UCSD-AML1 (cell line): ENCODE measurements around the gene COQ4.

Source experiments
- DNase-seq: peaks from one replicate; lab custom pipeline; 2025; ENCODE audit not compliant: unreplicated experiment; lab: John Stamatoyannopoulos, UW

COQ4 gene

DNA sequence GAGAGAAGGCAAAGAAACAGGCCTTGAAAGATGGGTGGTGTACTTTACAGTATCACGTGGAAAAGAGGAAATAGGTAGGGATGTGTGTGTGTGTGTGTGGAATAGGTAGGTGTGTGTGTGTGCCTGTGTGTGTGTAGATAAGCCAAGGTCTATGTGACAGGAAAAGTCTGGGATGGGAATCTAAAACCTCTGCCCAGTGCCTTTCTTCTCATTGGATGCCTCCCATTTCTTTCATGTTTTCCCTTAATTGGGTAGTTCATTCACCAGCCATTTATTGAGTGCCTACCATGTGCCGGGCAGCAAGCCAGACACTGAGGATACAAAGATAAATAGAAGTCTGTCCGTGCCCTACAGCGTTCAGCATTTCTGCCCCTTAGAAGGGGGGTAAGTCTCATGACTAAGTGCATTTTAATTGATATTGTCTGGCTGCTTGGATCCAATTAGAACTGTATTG is 49.6 kb downstream of the COQ4 start:
- DNase-seq = no peak

DNA sequence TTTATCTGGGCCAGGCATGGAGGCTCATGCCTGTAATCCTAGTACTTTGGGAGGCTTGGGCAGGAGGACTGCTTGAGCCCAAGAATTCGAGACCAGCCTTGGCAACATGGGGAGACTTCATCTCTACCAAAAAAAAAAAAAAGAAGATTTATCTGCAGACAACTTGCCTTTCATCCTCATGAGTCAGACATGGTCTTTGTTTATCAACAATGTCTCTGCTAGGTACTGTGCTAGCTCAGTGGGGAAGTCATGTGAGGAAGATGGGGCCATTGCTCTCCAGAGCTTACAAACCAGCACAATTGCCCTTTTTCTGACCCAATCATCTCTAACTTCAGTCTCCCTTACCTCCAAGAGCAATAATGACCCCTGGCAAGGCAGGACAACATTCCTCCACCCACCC is 50.1 kb downstream of the COQ4 start:
- DNase-seq = no peak

DNA sequence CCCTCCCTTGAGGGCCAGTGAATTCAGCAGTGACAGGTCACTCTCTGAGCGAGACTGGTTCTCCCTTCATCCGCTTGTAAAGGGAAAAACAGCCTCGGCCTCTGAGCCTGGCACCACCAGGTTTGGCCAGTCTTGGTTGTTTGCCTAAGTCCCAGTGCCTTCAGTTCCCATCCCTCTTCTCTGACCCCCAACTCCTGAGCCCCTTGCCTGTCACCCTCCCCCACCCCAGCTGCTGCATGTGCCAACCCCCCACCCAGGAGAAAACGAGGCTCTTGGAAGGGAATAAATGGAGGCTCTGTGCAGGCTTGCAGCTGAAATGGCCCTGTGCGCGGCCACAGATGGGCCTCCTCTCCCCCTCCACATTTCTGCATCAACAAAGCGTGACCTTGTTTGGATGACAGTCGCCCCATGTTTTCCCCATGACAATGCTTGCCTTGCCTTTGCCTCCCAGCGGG is 51.6 kb downstream of the COQ4 start:
- DNase-seq = no peak

DNA sequence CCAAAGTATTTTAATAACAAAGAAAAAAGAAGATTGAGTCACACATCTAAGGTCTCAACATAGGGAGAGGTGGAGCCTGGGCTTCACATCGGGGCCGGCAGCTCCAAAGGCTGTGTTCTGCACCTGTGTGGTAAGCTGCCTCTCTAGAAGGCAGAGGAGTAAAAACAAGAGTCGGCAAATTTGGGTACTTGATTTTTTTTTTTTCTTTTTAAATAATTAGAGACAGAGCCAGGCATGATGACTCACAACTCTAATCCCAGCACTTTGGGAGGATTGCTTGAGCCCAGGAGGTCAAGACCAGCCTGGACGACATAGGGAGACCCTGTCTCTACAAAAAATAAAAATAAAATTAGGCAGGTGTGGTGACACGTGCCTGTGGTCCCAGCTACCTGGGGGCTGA is 53.2 kb downstream of the COQ4 start:
- no peak for DNase-seq

DNA sequence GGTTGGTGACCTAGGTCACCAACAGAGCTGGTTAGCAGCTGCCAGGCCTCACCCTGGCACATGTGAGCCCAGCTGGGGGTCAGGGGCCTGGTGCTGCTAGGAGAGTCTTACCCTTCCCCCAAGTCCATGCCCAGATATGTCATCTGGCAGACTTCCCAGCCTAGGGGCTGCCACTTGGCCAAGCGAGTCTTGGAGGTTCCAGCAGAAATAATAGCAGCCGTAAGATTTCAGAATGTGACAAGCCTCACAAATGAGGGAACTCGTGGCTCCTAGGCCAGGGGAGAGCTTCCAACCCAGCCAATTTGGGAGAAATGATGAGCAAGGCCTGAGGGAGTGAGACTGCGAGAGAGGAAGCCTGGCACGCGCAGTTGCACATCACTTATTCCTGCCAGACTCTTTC is 59.6 kb downstream of the COQ4 start:
- DNase-seq = no peak

DNA sequence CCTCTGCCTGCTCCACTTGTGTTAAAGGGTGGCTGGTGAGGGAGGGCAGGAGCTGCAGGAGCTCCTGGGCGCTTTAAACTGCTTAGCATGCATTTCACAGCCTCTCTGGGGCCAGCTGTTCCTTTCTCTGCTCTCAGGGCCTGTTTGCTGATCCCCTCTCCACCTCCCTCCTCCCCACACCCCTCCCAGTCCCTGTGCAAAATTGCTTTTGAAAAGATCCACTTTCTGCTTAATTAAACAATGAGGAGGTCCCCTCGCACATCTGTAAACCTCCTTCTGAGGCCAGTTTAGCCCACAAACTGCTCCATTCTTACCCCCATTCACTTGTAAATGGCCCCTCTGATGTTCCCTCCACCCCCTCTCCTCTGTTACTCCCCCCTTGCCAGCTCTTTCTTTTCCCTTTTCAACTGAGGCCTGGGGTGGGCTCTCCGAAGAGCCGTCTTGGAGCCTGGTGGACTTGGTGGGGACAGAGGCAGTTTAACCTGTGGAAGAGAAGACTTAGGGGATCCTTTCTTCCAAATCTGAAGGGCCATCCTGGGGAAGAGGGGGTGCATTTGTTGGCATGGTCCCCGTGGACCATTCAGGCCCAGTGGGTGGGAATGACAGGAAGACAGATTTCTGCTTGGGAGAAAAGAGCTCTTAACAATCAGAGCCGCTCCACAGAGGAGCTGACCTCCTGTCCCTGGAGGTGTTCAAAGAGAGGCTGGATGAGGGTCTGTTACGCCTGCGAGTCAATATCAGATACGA is 60.5 kb downstream of the COQ4 start:
- no peak for DNase-seq
